Neuronal stem cell (in vitro differentiated cells): ENCODE measurements around the gene GAREM2.
A peak's percentile ranks its signal among the peaks of the same experiment; 100 is the strongest.

Source experiments
- DNase-seq: peaks from one replicate; pipeline ENCODE4 v3.0.0-alpha.2; 2013; ENCODE audit warnings: low spot score
- H2AFZ ChIP-seq: one replicate; pipeline ENCODE4 v1.6.1; 2013; ENCODE audit warnings: mild to moderate bottlenecking, low read length, inconsistent platforms
- H2AK5ac ChIP-seq: 2 replicates; pipeline ENCODE4 v1.6.1; 2013; ENCODE audit warnings: low read depth, mild to moderate bottlenecking, inconsistent platforms, low read length, moderate library complexity, mixed read lengths
- H2BK120ac ChIP-seq: 2 replicates; pipeline ENCODE4 v1.6.1; 2013; ENCODE audit warnings: low read depth, mild to moderate bottlenecking, inconsistent platforms, low read length, moderate library complexity, mixed read lengths
- H2BK12ac ChIP-seq: one replicate; pipeline ENCODE4 v1.6.1; 2013; ENCODE audit warnings: low read length, inconsistent platforms
- H2BK15ac ChIP-seq: 2 replicates; pipeline ENCODE4 v1.6.1; 2013; ENCODE audit warnings: mild to moderate bottlenecking, low read length, inconsistent platforms, mixed read lengths
- H2BK5ac ChIP-seq: one replicate; pipeline ENCODE4 v1.6.1; 2013; ENCODE audit warnings: inconsistent platforms, mild to moderate bottlenecking, low read length, moderate library complexity
- H3K14ac ChIP-seq: one replicate; pipeline ENCODE4 v1.6.1; 2013; ENCODE audit warnings: low read length, inconsistent platforms
- H3K18ac ChIP-seq: 2 replicates; pipeline ENCODE4 v1.6.1; 2013; ENCODE audit warnings: low read length, inconsistent platforms
- H3K23ac ChIP-seq: 2 replicates; pipeline ENCODE4 v1.6.1; 2013; ENCODE audit warnings: low read depth, mild to moderate bottlenecking, mixed read lengths, low read length, inconsistent platforms; ENCODE audit not compliant: poor library complexity
- H3K27ac ChIP-seq: replicated peaks from 3 replicates; pipeline ENCODE4 v1.5.1; 2013; ENCODE audit warnings: low read length, inconsistent platforms
- H3K27me3 ChIP-seq, 3 experiments: 2 replicates each; pipeline ENCODE4 v1.6.1; 2013; ENCODE audit warnings: low read length in 3 of 3, mild to moderate bottlenecking in 2 of 3, inconsistent platforms in 1 of 3, low read depth in 1 of 3, mixed read lengths in 1 of 3, moderate library complexity in 1 of 3; ENCODE audit not compliant: control insufficient read depth in 3 of 3, insufficient read depth in 3 of 3
- H3K36me3 ChIP-seq, 2 donors: replicated peaks in 1 of 2; 2 replicates each; pipeline ENCODE4 v1.6.1; 2013; ENCODE audit warnings: low read length in 2 of 2; ENCODE audit not compliant: control insufficient read depth in 2 of 2, insufficient read depth in 2 of 2
- H3K4ac ChIP-seq: 2 replicates; pipeline ENCODE4 v1.6.1; 2013; ENCODE audit warnings: inconsistent platforms, mild to moderate bottlenecking, low read length, moderate library complexity
- H3K4me1 ChIP-seq, 2 donors: 1 replicate in 1 of 2; 2 replicates in 1 of 2; pipeline ENCODE4 v1.6.1; 2013; ENCODE audit warnings: low read length in 2 of 2, low read depth in 1 of 2; ENCODE audit not compliant: control insufficient read depth in 2 of 2, insufficient read depth in 1 of 2
- H3K4me2 ChIP-seq: one replicate; pipeline ENCODE4 v1.6.1; 2013; ENCODE audit warnings: mild to moderate bottlenecking, low read length, inconsistent platforms; ENCODE audit not compliant: insufficient read depth, poor library complexity, severe bottlenecking
- H3K4me3 ChIP-seq, 2 donors: 2 replicates each; pipeline ENCODE4 v1.5.1; 2013; ENCODE audit warnings: low read length in 2 of 2, mild to moderate bottlenecking in 2 of 2, inconsistent platforms in 1 of 2, moderate library complexity in 1 of 2
- H3K79me1 ChIP-seq: one replicate; pipeline ENCODE4 v1.6.1; 2013; ENCODE audit warnings: low read depth, mild to moderate bottlenecking, inconsistent platforms, low read length, moderate library complexity
- H3K9ac ChIP-seq: one replicate; pipeline ENCODE4 v1.6.1; 2013; ENCODE audit warnings: mild to moderate bottlenecking, low read depth, low read length, inconsistent platforms; ENCODE audit not compliant: poor library complexity
- H3K9me3 ChIP-seq, 2 donors: replicated peaks in 1 of 2; 2 replicates each; pipeline versions ENCODE3 to v1.6.1; 2013; ENCODE audit warnings: low read length in 2 of 2, mild to moderate bottlenecking in 2 of 2, inconsistent platforms in 1 of 2, low read depth in 1 of 2, mixed read lengths in 1 of 2, moderate library complexity in 1 of 2; ENCODE audit not compliant: control insufficient read depth in 2 of 2, insufficient read depth in 1 of 2
- H4K8ac ChIP-seq: one replicate; pipeline ENCODE4 v1.6.1; 2013; ENCODE audit warnings: low read depth, mild to moderate bottlenecking, inconsistent platforms, low read length, moderate library complexity
- H4K91ac ChIP-seq: one replicate; pipeline ENCODE4 v1.6.1; 2013; ENCODE audit warnings: low read length, low read depth, mild to moderate bottlenecking, inconsistent platforms; ENCODE audit not compliant: poor library complexity
- WGBS, 2 donors: extraction: QIAGEN DNeasy Blood & Tissue Kit; methylation state at CpG; one replicate each; pipeline ENCODE4 v1.1.7; 2013; ENCODE audit warnings: missing lambda C conversion rate in 2 of 2, mixed read lengths in 1 of 2; ENCODE audit not compliant: insufficient read length in 2 of 2, insufficient replicate concordance in 1 of 2; ENCODE audit errors: extremely low coverage in 2 of 2; 5-methylcytosine and 5-hydroxymethylcytosine counted together

The GAREM2 gene

DNA sequence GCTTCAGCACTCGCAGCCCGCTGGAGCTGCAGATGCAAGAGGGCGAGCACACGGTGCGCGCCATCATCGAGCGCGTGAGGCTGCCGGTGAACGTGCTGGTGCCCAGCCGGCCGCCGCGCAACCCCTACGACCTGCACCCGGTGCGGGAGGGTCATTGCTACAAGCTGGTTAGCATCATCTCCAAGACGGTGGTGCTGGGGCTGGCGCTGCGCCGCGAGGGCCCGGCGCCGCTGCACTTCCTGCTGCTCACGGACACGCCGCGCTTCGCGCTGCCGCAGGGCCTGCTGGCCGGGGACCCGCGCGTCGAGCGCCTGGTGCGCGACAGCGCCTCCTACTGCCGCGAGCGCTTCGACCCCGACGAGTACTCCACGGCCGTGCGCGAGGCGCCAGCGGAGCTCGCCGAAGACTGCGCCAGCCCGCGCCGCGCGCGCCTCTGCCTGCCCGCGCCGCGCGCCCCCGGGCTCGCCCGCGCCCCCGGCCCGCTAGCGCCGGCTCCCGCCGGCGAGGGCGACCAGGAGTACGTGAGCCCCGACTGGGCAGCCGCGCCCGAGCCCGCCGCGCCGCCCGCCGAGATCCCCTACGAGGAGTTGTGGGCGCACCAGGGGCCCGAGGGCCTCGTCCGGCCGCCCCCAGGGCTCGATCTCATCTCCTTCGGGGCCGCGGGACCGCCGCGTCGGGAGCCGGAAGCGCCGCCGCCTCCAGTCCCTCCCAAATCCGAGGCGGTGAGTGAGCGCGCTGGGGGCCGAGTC is 11.8 kb downstream of the GAREM2 start:
- peak; percentile 69 for DNase-seq
- no peak overlapping the region for H2AFZ ChIP-seq
- H3K9me3 ChIP-seq, result no peaks in the 10 kb centered on the region
- peak overlapping the region in 1 of 2 donors; percentile 62 for H3K4me3 ChIP-seq
- H3K4me2 ChIP-seq, result peak overlapping the region; percentile 46
- H3K4ac ChIP-seq, result no peak overlapping the region
- peak overlapping the region; percentile 27 for H4K91ac ChIP-seq
- H4K8ac ChIP-seq, result no peak overlapping the region
- peaks cover 3% of the 10 kb centered on the region for H3K79me1 ChIP-seq
- H2BK120ac ChIP-seq, result peak overlapping the region; percentile 23
- H3K27ac ChIP-seq, result no peak overlapping the region
- no peak overlapping the region for H2BK12ac ChIP-seq
- peak overlapping the region; percentile 48 for H2AK5ac ChIP-seq
- peaks cover 3 to 8% of the 10 kb centered on the region in 2 donors for H3K4me1 ChIP-seq
- H2BK15ac ChIP-seq, result no peak overlapping the region
- peak overlapping the region; percentile 90 for H3K18ac ChIP-seq
- peak overlapping the region; percentile 1 for H3K9ac ChIP-seq
- peaks cover 41 to 80% of the 10 kb centered on the region in 2 donors for H3K36me3 ChIP-seq
- H3K23ac ChIP-seq, result peak overlapping the region; percentile 86
- no peak overlapping the region for H2BK5ac ChIP-seq
- WGBS, 2 donors, result no CpG with 5 or more reads among the region's 114 CpGs
- no peak overlapping the region for H3K14ac ChIP-seq
- H3K27me3 ChIP-seq, result peaks cover 0 to 11% (median 0%) of the 10 kb centered on the region in 3 experiments

DNA sequence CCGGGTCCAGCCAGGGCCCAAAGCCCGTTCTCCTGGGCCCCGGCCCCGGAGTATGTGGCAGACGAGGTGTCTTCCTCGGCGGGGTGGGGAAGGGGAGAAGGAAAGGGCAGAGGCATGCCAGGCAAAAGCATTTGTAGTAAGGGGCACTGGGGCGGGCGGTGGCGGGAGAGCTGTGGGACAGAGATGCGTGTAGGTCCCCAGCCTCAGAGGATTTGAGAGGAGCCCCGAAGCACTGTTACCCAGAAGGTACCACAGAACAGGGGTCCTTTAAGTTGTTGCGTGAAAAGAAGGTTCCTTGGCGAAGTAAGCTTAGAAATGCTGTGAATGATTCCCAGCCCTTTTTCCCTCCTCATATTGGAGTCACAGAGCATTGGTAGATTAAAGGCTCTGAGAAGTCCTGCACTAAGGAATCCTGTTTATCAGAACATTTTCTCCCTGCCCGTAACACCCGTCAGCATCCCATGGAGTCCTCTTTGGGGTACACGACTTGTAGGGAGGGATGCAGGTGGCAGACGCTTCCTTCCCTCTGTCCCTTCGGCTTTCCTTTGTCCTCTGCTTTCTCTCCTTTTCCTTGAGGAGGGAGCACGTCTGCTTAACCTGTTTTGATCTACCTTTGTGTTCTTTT is 12.5 kb downstream of the GAREM2 start:
- DNase-seq, result no peak
- Histone ChIP-seq H4K8ac (no peak overlapping the region), H3K4me1 (peaks cover 0 to 3% of the 10 kb centered on the region in 2 donors), H3K79me1 (peaks cover 3% of the 10 kb centered on the region), H2BK5ac (no peak overlapping the region), H3K27ac (no peak overlapping the region), H3K14ac (no peak overlapping the region), H3K18ac (peak overlapping the region; percentile 60), H3K36me3 (peaks cover 42 to 82% of the 10 kb centered on the region in 2 donors), H3K23ac (peak overlapping the region; percentile 14), H3K9me3 (no peaks in the 10 kb centered on the region), H2AFZ (no peak overlapping the region), H3K4me3 (no peak overlapping the region), H3K4ac (no peak overlapping the region), H3K9ac (peak overlapping the region; percentile 1), H3K27me3 (peaks cover 0 to 11% (median 0%) of the 10 kb centered on the region in 3 experiments), H2BK15ac (no peak overlapping the region), H2AK5ac (no peak overlapping the region), H4K91ac (no peak overlapping the region), H3K4me2 (no peak overlapping the region), H2BK120ac (no peak overlapping the region), H2BK12ac (no peak overlapping the region)
- WGBS, 2 donors, result no CpG with 5 or more reads among the region's 20 CpGs

DNA sequence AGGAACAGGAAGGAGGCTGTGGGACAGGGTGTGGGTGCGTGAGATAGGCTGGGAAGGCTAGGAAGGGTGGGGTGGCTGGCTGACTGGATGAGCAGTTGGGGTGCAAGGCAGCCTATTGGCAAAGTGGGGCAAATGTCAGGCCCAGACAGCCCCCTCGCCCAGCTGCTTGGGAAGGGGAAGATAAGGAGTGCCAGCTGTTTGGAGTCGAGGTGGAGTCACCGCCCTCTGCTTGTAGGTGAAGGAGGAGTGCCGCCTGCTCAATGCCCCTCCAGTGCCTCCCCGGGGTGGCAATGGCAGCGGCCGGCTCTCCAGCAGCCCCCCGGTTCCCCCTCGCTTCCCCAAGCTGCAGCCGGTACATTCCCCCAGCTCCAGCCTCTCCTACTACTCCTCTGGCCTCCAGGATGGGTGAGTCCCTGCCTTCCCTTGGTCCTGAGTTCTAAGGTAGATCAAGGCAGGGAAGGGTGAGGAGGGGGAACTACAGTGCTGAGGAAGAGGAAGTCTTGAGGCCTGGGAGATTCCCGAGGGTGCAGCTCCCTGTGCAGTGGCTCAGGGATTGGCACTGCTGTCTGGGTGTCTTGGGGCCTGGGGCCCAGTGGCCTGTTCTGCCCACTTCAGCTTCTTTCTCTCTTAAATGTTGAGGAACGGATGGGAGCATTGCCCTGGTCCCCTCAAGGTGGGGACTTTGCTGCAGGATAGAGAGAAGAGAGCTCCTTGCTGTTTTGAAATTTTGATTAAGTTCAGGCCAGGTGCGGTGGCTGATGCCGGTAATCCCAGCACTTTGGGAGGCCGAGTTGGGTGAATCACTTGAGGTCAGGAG is 13.3 kb downstream of the GAREM2 start:
- Histone ChIP-seq H3K79me1 (peaks cover 2% of the 10 kb centered on the region), H2AK5ac (no peak overlapping the region), H3K9me3 (no peaks in the 10 kb centered on the region), H3K4me3 (no peak overlapping the region), H3K27me3 (peaks cover 0 to 9% (median 0%) of the 10 kb centered on the region in 3 experiments), H2BK15ac (no peak overlapping the region), H3K4me2 (no peak overlapping the region), H3K4ac (no peak overlapping the region), H2AFZ (no peak overlapping the region), H3K14ac (no peak overlapping the region), H2BK120ac (no peak overlapping the region), H3K9ac (peak overlapping the region; percentile 25), H3K4me1 (peaks cover 0 to 3% of the 10 kb centered on the region in 2 donors), H3K27ac (no peak overlapping the region), H3K18ac (peak overlapping the region; percentile 16), H4K8ac (no peak overlapping the region), H3K36me3 (peaks cover 43 to 88% of the 10 kb centered on the region in 2 donors), H2BK5ac (no peak overlapping the region), H4K91ac (no peak overlapping the region), H3K23ac (peak overlapping the region; percentile 12), H2BK12ac (no peak overlapping the region)
- WGBS, 2 donors, result no CpG with 5 or more reads among the region's 16 CpGs
- DNase-seq, result no peak
